Measurements from ENCODE around the gene PPARD.
"Not testable (repeated sequence)": the region's sequence is repeated elsewhere in the genome, so short reads cannot be mapped to it uniquely, and the experiment has no call there.

PPARD gene

DNA sequence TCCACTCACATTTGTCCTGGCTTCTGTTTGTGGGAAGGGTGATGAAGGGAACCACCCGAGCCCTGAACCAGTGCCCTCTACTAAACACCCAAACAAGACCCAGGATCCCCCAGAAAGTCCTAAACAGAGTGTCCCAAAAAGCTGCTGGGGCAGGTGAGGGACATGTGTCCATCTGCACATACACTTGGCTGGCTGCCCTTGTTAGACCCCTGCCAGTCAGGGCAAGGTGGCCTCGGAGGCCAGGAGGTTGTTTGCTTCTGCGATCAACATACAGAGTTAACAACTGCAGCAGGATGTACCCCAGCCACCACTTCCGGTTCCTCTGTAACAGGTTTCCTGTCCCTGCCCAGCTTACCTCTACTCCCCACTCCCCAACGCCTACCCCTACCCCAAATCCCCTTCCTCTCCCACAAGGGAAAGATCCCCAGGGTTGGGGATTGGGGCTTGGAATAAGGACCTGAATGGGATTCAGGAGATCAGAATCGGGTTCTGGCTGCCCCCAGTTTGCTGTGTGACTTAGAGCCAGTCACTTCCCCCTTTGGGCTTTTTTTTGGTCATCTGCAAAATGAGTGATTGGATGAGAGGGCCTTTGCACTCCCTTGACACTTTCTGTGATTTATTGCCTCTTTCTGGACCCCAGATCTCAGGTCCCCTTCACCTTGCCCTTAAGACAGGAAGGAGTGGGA is 30.8 kb upstream of the PPARD start:
- in situ Hi-C loops (cut with MboI; ENCODE audit: low sequenced_read_pairs), result no loop called here

DNA sequence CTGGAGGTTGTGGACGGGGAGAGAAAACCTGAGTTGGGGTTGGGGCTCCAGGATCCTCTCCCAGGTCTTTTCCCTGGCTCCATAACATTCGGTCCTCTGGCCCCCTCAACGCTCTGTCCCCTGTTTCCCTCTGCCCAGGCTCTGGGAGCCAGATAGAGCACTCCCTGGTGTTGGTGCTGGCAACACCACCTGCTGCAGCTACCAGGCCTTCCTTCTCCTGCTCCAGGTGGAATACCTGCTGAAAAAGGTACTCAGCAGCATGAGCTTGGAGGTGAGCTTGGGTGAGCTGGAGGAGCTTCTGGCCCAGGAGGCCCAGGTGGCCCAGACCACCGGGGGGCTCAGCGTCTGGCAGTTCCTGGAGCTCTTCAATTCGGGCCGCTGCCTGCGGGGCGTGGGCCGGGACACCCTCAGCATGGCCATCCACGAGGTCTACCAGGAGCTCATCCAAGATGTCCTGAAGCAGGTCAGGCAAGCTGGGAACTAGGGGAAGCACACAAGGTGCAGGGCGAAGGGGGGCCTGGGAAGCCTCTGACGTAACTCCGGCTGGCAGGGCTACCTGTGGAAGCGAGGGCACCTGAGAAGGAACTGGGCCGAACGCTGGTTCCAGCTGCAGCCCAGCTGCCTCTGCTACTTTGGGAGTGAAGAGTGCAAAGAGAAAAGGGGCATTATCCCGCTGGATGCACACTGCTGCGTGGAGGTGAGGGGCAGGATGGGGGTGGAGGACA is 30.1 kb upstream of the PPARD start:
- in situ Hi-C loops (cut with MboI; ENCODE audit: low sequenced_read_pairs), result no loop called here

DNA sequence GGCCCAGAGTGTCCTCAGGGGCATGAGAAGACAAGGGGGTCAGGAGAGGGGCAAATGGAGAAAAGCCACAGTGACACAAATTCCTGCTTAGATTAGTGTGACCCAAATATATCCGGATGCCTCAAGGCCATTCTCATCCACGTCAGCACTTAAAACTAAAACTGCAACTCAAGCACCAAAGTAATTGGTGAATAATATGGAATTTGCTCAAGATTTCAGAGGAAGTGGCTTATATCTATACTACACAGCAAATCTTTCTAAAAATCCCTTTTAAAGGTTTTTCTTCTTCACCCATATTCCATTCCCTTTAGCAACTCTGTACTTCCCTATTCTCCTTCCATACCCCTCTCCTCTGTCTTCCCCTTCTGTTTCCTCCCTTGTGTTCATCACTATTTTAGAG is 29.6 kb upstream of the PPARD start:
- in situ Hi-C loops (cut with MboI; ENCODE audit: low sequenced_read_pairs), result no loop called here

DNA sequence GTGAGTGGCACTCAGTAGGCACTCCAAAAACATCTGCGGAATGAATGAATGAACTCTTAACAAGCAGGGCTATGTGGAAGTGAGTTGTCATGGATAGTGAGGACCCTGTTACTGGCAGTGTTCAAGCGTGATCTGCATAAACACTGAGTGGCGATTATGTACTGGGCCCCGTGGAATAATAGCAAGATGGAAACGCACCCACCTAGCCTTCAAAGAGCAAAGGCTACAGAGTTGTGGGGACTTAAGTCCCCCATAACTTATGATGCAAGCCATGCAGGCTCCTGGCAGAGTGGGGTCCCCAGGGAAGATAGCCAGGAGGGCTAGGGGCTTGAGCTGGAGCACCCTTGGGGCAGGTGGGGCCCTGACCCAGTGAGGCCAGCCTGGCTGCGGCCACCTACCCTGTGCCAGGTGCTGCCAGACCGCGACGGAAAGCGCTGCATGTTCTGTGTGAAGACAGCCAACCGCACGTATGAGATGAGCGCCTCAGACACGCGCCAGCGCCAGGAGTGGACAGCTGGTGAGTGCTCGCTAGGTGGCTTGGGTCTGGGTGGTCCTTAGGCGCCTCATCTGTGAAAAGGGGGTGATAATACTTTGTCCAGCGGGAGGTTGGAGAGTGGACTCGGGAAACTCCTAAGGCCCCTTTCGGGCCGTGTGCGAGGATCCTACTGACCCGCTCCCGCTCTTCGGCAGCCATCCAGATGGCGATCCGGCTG is 24.7 kb upstream of the PPARD start:
- in situ Hi-C loops (cut with MboI; ENCODE audit: low sequenced_read_pairs), result no loop called here

DNA sequence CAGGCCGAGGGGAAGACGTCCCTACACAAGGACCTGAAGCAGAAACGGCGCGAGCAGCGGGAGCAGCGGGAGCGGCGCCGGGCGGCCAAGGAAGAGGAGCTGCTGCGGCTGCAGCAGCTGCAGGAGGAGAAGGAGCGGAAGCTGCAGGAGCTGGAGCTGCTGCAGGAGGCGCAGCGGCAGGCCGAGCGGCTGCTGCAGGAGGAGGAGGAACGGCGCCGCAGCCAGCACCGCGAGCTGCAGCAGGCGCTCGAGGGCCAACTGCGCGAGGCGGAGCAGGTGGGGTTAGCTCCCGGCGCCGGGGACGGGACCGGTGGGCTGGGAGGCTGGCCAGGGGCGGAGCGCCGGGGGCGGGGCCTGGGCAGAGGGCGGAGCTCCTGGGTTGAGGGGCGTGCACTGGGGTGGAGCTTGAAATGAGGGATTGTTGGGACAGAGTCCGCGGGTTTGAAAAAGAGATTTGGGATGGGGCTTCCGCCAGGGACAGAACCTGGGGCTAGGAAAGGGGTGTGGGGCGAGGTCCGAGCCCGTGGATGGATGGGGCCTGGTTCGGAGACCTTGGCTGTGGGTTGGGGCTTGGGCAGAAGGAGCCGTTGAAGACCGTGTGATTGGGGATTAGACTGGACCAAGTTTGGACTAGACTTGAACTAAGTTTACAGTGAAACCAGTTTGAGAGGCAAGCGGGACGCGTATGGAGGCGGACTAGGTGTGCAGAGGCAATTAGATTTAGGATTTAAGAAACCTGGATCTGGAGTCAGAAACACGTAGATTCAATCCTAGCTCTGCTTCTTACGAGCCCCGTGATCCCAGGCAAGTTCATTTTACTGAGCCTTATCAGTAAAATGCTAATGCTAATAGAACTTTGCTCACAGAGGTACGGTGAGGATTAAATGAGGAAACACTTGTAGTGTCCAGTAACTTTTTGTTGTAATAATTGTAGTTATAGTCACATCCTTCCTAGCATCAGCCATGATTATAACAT is 23.9 kb upstream of the PPARD start:
- in situ Hi-C loops (cut with MboI; ENCODE audit: low sequenced_read_pairs), result no loop called here

DNA sequence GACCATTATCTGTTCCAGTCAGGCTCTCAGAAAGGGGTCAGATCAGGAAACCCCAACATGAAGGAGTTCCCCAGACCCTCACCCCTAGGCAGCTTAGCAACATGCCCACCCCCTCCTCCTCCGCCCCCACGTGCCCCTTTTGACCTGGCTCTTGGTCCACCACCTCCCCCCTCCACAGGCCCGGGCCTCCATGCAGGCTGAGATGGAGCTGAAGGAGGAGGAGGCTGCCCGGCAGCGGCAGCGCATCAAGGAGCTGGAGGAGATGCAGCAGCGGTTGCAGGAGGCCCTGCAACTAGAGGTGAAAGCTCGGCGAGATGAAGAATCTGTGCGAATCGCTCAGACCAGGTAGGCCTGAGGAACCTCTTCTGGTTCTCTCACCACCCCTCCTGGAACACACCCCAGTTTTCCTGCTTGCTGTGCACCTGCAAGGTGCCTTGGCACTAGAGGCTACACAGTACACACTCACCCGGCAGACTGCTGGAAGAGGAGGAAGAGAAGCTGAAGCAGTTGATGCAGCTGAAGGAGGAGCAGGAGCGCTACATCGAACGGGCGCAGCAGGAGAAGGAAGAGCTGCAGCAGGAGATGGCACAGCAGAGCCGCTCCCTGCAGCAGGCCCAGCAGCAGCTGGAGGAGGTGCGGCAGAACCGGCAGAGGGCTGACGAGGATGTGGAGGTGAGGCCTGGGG is 22.9 kb upstream of the PPARD start:
- in situ Hi-C loops (cut with MboI; ENCODE audit: low sequenced_read_pairs), result no loop called here

DNA sequence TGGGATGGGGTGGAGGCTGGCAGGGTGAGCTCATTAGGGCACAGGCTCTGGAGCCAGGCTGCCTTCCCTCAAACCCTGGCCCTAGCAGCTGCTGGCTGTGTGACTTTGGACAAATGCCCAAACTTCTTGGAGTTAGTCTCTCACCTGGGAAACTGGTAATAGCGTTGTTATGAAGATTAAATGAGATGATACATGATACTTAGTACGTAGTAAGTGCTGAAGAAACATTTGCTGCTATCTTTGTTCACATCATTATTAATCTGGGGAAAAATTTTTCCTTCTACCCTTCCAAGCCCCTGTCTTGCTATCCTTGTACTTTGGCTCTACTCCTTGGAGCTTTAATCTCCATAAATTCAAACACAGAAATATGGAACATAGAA is 22.3 kb upstream of the PPARD start:
- in situ Hi-C loops (cut with MboI; ENCODE audit: low sequenced_read_pairs), result no loop called here

DNA sequence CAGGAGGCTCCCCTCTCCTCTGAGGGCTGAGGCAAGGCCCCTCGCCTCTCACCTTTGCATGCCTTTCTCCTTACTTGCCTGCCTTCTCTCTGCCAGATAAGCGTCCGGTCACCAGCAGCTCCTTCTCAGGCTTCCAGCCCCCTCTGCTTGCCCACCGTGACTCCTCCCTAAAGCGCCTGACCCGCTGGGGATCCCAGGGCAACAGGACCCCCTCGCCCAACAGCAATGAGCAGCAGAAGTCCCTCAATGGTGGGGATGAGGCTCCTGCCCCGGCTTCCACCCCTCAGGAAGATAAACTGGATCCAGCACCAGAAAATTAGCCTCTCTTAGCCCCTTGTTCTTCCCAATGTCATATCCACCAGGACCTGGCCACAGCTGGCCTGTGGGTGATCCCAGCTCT is 21.3 kb upstream of the PPARD start:
- in situ Hi-C loops (cut with MboI; ENCODE audit: low sequenced_read_pairs), result no loop called here

DNA sequence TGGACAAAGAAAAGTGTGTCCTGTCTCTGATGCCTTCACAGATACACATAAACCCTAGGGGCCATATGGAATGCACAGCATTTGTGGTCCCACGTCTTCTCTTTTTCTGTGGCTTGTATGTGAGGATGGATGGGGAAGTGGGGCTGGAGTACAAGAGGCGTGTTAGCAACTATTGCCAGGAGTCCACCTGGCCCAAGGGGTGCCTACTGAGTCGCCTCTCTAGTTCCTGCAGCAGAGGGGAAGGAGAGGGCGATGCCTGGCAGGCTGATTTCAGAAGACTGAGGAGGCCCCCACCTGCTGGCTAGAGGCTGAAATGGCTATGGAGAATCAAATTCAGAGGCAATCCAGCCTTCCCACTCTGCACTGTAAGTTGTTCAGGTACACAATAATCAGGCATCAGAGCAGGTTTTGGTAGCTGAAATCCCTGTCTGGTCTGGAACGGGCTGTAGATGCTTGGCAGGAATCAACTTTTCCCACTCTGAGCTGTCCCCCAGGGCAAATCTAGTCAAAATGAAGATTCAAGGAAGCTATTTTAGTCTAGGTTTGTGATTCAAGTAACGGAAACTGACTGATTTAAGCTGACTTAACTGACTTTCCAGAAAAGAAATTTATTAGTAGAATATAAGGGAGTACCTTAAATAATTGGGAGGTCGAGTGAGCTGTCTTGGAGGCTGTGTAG is 14.9 kb upstream of the PPARD start:
- in situ Hi-C loops (cut with MboI; ENCODE audit: low sequenced_read_pairs), result no loop called here

DNA sequence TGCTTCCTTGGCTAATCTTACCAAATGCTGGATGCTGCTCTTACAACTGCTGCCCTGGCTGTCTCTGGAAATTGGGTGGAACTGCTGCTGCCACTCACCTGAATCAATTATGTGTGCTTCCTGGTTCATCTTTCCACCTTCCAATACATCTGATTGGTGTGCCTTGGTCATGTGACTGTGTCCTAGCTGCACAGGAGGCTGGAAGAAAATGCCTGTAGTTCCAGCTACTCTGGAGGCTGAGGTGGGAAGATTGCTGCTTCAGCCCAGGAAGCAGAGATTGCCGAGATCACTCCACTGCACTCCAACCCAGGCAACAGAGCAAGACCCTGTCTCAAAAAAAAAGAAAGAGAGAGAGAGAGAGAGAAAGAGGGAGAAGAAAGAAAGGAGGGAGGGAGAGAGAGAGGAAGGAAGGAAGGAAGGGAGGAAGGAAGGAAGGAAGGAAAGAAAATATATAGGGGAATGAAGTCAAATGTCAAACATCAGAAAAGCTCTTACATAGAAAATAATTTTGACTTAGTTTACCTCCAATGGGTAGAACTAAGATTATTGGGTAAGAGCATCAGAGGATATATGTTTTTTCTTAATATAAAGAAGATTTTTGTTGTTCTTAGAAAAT is 14.1 kb upstream of the PPARD start:
- in situ Hi-C loops (cut with MboI; ENCODE audit: low sequenced_read_pairs), result no loop called here

DNA sequence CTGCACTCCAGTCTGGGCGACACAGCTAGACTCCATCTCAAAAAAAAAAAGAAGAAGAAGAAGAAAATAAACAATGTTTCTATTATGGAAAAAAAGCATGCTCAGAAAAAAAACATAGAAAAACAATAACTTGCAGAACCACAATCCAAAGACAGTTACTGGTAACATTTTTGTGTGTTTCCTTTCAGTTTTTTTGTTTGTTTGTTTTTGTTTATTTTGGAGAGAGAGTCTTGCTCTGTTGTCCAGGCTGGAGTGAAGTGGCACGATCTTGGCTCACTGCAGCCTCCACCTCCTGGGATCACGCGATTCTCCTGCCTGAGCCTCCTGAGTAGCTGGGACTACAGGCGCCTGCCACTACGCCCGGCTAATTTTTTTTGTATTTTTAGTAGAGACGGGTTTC is 13.4 kb upstream of the PPARD start:
- in situ Hi-C loops (cut with MboI; ENCODE audit: low sequenced_read_pairs), result not testable (repeated sequence)

DNA sequence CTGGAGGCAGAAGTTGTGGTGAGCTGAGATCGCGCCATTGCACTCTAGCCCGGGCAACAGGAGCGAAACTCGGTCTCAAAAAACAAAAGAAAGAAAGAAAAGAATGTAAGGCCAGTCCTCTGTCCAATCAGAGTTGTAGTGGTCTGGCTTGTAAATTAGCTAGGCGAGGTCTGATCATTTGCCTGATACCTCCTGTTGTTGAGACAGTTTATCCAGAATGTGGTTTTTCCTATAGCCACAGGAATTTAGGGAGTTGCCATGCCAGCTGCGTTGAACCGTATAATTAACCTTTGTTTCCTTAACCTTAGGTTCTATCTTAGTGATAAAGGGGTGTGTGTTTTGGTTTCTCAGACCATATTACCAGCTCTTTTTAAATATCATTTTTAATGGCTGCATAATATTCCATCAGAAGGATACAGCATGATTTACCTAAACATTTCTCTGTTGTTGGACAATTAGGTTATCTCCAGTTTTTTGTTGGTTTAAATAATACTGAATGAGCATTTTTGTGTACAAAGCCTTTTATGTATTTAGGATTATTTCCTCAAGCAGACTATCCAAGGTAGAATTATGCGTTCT is 11.7 kb upstream of the PPARD start:
- in situ Hi-C loops (cut with MboI; ENCODE audit: low sequenced_read_pairs), result no loop called here

DNA sequence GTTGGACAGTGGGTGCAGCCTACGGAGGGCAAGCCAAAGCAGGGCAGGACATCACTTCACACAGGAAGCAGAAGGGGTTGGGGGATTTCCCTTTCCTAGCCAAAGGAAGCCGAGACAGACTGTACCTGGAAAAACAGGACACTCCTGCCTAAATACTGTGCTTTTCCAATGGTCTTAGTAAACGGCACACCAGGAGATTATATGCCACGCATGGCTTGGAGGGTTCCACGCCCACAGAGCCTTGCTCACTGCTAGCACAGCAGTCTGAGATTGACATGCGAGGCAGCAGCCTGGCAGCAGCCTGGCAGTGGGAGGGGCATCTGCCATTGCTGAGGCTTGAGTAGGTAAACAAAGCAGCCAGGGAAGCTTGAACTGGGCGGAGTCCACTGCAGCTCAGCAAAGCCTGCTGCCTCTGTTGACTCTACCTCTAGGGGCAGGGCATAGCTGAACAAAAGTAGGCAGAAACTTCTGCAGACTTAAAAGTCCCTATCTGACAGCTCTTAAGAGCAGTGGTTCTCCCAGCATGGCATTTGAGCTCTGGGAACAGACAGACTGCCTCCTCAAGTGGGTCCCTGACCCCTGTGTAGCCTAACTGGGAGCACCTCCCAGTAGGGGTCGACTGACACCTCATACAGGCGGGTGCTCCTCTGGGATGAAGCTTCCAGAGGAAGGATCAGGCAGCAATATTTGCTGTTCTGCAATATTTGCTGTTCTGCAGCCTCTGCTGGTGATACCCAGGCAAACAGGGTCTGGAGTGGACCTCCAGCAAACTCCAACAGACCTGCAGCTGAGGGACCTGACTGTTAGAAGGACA is 10.1 kb upstream of the PPARD start:
- in situ Hi-C loops (cut with MboI; ENCODE audit: low sequenced_read_pairs), result not testable (repeated sequence)

DNA sequence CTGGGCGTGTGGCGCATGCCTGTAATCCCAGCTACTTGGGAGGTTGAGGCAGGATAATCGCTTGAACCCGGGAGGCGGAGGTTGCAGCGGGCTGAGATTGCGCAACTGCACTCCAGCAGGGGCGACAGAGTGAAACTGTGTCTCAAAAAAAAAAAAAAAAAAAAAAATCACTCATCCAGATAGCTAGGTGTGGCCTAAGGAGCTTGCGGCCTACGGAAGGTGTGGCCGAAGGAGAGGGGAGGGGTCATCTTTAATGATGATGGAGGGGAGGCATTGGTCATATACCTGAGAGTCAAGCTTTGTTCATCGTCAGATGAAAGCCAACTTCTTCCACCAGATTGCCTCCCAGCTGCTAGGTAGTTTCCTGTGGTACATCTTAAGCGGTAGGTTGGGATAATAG is 801 bp upstream of the PPARD start:
- in situ Hi-C loops (cut with MboI; ENCODE audit: low sequenced_read_pairs), result loop anchor here (10.0 kb wide), 1 partner anchor 103 kb away; no protein-coding TSS in a partner anchor

DNA sequence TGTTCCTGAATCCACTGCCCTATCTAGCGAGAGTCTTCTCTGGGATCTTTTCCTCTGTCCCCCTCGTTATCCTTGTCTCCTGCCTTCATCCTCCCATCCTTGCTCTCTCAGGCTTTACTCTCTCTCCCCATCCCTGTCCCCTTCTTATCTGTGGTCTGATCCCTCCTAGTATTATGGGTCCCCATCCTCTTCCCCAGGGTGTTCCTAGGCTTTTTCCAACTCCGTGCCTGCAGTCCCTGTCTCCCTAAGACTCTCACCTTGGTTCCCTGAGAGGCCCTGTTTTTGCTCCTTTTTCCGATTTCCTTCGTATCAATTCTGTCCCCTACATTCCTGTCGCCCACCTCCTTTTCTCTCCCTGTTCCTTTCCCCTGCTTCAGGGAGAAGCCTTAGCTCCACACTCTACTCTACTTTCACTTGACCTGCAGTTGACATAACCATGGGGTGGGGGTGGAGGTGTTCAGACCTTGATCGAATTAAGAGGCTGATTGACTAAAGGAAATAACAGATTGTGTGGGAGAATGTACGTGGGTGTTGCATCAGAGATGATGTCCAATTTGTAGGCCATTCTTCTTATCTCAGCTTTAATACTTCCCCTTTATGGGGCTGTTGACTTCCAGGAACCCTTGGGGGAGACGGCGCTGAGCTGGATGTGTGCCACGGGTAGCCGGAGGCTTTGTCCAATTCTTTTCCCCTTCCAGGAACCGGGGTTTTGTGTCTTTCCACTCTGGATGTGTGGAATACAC is 905 bp downstream of the PPARD start:
- in situ Hi-C loops (cut with MboI; ENCODE audit: low sequenced_read_pairs), result loop anchor here (10.0 kb wide), 1 partner anchor 102 kb away; no protein-coding TSS in a partner anchor

DNA sequence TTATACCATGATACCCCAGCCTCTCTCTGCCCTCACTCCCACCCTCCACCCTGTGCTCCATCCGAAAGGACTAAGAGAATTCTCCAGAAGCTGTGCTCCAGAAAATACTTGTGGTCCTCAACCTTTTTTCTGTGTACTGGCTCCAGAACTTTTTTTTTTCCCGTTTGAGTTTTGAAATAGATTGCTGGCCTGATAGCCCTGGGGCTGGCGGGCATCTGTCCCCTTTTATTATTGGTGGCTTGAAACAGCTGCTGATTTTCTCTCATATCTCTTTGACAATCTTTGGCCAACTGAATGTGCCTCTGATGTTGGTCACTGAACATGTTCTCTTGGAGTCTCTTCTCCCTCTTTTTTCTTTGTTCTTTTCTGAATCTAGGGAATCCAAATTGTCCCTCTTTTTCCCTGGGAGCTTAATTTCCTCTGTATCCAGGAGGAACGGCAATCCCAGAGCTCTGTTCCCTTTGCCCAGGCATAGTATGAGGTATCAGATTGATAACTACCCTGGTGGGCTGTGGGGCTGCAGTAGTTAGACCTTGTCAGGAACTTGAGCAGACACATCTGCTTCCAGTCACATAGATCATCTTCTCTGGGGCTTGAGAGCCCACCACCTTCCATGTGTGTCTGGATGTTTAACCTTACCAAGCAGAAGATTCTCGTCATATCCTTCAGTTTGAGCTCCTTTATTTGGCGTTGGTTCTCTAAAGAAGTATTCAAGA is 1.6 kb downstream of the PPARD start:
- in situ Hi-C loops (cut with MboI; ENCODE audit: low sequenced_read_pairs), result loop anchor here (10.0 kb wide), 1 partner anchor 101 kb away; no protein-coding TSS in a partner anchor

DNA sequence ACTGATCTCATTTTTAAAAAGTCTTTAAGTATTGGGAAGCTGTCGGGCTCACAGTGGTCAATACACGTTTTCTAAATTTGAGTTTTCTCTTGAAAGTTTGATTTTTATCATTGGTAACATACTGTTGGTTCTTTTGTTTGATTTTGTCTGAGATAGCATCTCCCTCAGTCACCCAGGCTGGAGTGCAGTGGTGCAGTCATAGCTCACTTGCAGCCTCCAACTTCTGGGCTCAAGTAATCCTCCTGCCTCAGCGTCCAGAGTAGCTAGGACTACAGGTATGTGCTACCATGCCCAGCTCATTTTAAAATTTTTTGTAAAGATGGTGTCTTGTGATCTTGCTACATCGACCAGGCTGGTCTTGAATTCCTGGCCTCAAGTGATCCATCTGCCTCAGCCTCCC is 9.1 kb downstream of the PPARD start:
- in situ Hi-C loops (cut with MboI; ENCODE audit: low sequenced_read_pairs), result no loop called here

All from HL-60/S4 treated with retinoic acid at 250 ng/mL for 4 days and 3 days (cell line).